ENCODE data around the gene ROR2. TPM values are rescaled to one million over a fixed set of nuclear protein-coding genes. Genes with fewer than 3 reads are reported as not detected.

The ROR2 gene
- total RNA-seq, 2 donors from 2014 or later, result 37.2 to 43.9 TPM

DNA sequence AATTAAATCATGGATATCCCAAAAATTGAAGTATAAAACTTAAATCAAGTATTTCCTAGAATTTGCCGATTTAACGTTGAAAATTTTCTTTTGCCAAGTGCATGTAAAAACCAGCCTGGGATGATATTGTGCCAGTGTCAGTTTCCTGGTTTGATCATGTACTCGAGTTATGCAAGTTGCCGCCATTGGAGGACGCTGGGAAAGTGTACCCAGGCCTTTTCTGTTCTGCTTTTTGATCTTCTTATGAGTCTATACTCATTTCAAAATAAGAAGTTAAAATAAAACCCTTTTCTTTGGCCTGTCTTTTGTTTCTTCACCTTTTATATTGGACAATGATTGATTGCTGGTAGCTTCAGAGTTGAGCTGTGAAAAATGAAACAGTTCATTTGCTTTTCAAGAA, 433.3 kb downstream of the ROR2 start:
- Histone ChIP-seq H3K36me3 (no peaks in the 10 kb centered on the region), H3K9me3 (no peaks in the 10 kb centered on the region), H3K27me3 (replicated peaks; ENCODE audit: insufficient read depth) (no peaks in the 10 kb centered on the region), H3K4me3 (no peak overlapping the region), H3K27ac (no peak overlapping the region), H3K4me1 (replicated peaks) (no peaks in the 10 kb centered on the region)
- intact Hi-C loops (cut with DNase I), result no loop called here
- WGBS, result 84% methylated on average over 5 of the region's 5 CpGs
- TF ChIP-seq POLR2A (IDR thresholded peaks at IDR 0.05), result no peak
- TF ChIP-seq, protein P1, sequence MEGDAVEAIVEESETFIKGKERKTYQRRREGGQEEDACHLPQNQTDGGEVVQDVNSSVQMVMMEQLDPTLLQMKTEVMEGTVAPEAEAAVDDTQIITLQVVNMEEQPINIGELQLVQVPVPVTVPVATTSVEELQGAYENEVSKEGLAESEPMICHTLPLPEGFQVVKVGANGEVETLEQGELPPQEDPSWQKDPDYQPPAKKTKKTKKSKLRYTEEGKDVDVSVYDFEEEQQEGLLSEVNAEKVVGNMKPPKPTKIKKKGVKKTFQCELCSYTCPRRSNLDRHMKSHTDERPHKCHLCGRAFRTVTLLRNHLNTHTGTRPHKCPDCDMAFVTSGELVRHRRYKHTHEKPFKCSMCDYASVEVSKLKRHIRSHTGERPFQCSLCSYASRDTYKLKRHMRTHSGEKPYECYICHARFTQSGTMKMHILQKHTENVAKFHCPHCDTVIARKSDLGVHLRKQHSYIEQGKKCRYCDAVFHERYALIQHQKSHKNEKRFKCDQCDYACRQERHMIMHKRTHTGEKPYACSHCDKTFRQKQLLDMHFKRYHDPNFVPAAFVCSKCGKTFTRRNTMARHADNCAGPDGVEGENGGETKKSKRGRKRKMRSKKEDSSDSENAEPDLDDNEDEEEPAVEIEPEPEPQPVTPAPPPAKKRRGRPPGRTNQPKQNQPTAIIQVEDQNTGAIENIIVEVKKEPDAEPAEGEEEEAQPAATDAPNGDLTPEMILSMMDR (IDR thresholded peaks at IDR 0.05), result no peak
- TF ChIP-seq POLR2AphosphoS5 (IDR thresholded peaks at IDR 0.05), result no peak
- DNase-seq (ENCODE audit: low spot score), result no peak

DNA sequence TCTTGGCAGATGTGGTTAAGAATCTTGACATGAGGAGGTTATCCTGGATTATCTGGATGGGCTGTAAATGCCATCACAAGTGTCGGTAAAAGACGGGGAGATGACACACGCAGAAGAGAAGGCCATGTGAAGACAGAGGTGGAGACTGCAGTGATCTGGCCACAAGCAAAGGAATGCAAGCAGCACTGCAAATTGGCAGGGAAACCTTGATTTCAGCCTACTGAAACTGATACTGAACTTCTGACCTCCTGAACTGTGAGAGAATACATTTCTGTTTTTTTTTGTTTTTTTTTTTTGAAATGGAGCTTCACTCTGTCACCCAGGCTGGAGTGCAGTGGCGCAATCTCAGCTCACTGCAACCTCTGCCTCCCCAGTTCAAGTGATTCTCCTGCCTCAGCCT, 433.9 kb downstream of the ROR2 start:
- intact Hi-C loops (cut with DNase I), result no loop called here
- DNase-seq (ENCODE audit: low spot score), result no peak
- WGBS, result 88% methylated on average over 4 of the region's 4 CpGs
- Histone ChIP-seq H3K4me3 (no peak overlapping the region), H3K36me3 (no peaks in the 10 kb centered on the region), H3K27ac (no peak overlapping the region), H3K27me3 (replicated peaks; ENCODE audit: insufficient read depth) (no peaks in the 10 kb centered on the region), H3K4me1 (replicated peaks) (no peaks in the 10 kb centered on the region), H3K9me3 (no peaks in the 10 kb centered on the region)
- no peak for TF ChIP-seq POLR2A (IDR thresholded peaks at IDR 0.05)
- no peak for TF ChIP-seq POLR2AphosphoS5 (IDR thresholded peaks at IDR 0.05)
- TF ChIP-seq, protein P1 (IDR thresholded peaks at IDR 0.05), result no peak

DNA sequence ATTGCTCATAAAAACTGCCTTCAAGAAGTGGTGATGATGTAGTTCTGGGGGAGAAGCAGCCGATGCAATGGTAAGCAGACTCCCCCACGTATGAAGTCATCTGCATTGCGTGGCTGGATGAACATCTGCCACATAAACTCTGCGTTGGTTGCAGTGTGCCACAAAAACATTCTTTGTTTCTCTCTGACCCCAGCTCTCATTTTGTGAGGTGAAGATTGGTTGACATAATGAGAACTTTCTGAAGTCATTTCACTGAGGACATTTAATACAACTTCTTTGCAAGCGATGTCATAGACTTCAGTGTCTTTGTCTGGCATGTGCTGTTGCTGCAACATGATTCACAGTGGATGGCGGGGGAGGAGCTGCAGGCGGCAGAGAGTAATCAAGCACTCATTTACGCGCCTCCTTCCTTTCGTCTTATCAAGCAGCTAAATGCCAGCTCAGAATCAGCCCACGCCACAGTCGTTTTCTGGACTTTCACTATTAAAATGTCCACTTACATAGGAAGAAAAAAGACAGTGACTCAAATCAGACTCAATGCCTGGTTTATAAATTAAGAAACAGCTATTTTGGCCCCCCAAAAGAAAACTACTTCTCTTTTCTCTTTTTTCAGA, 434.8 kb downstream of the ROR2 start:
- DNase-seq (ENCODE audit: low spot score), result no peak
- no peaks in the 10 kb centered on the region for H3K9me3 ChIP-seq
- no peak overlapping the region for H3K4me3 ChIP-seq
- 46% methylated on average over 12 of the region's 12 CpGs for WGBS
- no peak overlapping the region for H3K27ac ChIP-seq
- TF ChIP-seq POLR2AphosphoS5 (IDR thresholded peaks at IDR 0.05) (no peak), POLR2A (IDR thresholded peaks at IDR 0.05) (no peak)
- TF ChIP-seq, protein P1 (IDR thresholded peaks at IDR 0.05), result no peak
- H3K36me3 ChIP-seq, result no peaks in the 10 kb centered on the region
- intact Hi-C loops (cut with DNase I), result no loop called here
- H3K27me3 ChIP-seq (replicated peaks; ENCODE audit: insufficient read depth), result no peaks in the 10 kb centered on the region
- no peaks in the 10 kb centered on the region for H3K4me1 ChIP-seq (replicated peaks)

Small RNAs within 50 kb of the gene (microRNA-seq; reads per million reads assigned to microRNA genes)
- gene MIR3910-1 (not detected), gene MIR3910-2 (not detected)

Small RNAs within 50 kb of the gene (small RNA-seq; reads per million reads assigned to genes)
- gene MIR3910-1, result 0 reads per million in 2 donors

Other genes starting within 250 kb of the ROR2 start
- gene SPTLC1, start 165.2 kb upstream of the ROR2 start, total RNA-seq, result 10 to 100 TPM; 69.5 to 87.2 TPM